ENCODE results near the gene ZNF92.
"Not testable (repeated sequence)": the region's sequence is repeated elsewhere in the genome, so short reads cannot be mapped to it uniquely, and the experiment has no call there.

Gene ZNF92

GRCh38 chr7:65373608-65374351 is at the start of gene ZNF92:
Gene ZNF92 (plus strand): TSS chr7:65373855. CDS start chr7:65373998, 143 bp downstream.
- DNase-seq (ENCODE audit: low read depth in 2 of 2) = peak; percentile 90 to 92

- DNase-seq (ENCODE audit: low read depth in 2 of 2) = no peak
Observed at GRCh38 chr7:65325793-65326432, 47.7 kb upstream of the ZNF92 start.

- no peak for DNase-seq (ENCODE audit: low read depth in 2 of 2)
Observed at GRCh38 chr7:65338346-65338745, 35.3 kb upstream of the ZNF92 start.

- DNase-seq (ENCODE audit: low read depth in 2 of 2) = no peak
Observed at GRCh38 chr7:65339257-65339656, 34.4 kb upstream of the ZNF92 start.

GRCh38 chr7:65342723-65343629 is 30.7 kb upstream of the ZNF92 start:
- DNase-seq (ENCODE audit: low read depth in 2 of 2) = no peak

- DNase-seq (ENCODE audit: low read depth in 2 of 2) = not testable (repeated sequence)
Observed at GRCh38 chr7:65344541-65344940, 29.1 kb upstream of the ZNF92 start.

- DNase-seq (ENCODE audit: low read depth in 2 of 2) = no peak
Observed at GRCh38 chr7:65354263-65354662, 19.4 kb upstream of the ZNF92 start.

GRCh38 chr7:65369843-65370242 is 3.8 kb upstream of the ZNF92 start:
- DNase-seq (ENCODE audit: low read depth in 2 of 2) = no peak

- no peak for DNase-seq (ENCODE audit: low read depth in 2 of 2)
Observed at GRCh38 chr7:65371468-65371867, 2.2 kb upstream of the ZNF92 start.

GRCh38 chr7:65379318-65379717 is 5.7 kb downstream of the ZNF92 start:
- no peak for DNase-seq (ENCODE audit: low read depth in 2 of 2)

GRCh38 chr7:65381742-65382141 is 8.1 kb downstream of the ZNF92 start:
- DNase-seq (ENCODE audit: low read depth in 2 of 2) = no peak

GRCh38 chr7:65382452-65382851 is 8.8 kb downstream of the ZNF92 start:
- DNase-seq (ENCODE audit: low read depth in 2 of 2) = no peak

- no peak for DNase-seq (ENCODE audit: low read depth in 2 of 2)
Observed at GRCh38 chr7:65387891-65388290, 14.2 kb downstream of the ZNF92 start.

- DNase-seq (ENCODE audit: low read depth in 2 of 2) = no peak
Observed at GRCh38 chr7:65390588-65390987, 16.9 kb downstream of the ZNF92 start.

GRCh38 chr7:65397730-65398142 is 24.1 kb downstream of the ZNF92 start:
- no peak for DNase-seq (ENCODE audit: low read depth in 2 of 2)

GRCh38 chr7:65398671-65399070 is 25.0 kb downstream of the ZNF92 start:
- not testable (repeated sequence) for DNase-seq (ENCODE audit: low read depth in 2 of 2)

GRCh38 chr7:65399101-65399500 is 25.4 kb downstream of the ZNF92 start:
- DNase-seq (ENCODE audit: low read depth in 2 of 2) = not testable (repeated sequence)

GRCh38 chr7:65404020-65404419 is 30.4 kb downstream of the ZNF92 start:
- no peak for DNase-seq (ENCODE audit: low read depth in 2 of 2)

- not testable (repeated sequence) for DNase-seq (ENCODE audit: low read depth in 2 of 2)
Observed at GRCh38 chr7:65406706-65407105, 33.1 kb downstream of the ZNF92 start.

GRCh38 chr7:65409363-65409762 is 35.7 kb downstream of the ZNF92 start:
- no peak for DNase-seq (ENCODE audit: low read depth in 2 of 2)

GRCh38 chr7:65411249-65411648 is 37.6 kb downstream of the ZNF92 start:
- no peak for DNase-seq (ENCODE audit: low read depth in 2 of 2)

GRCh38 chr7:65422670-65423069 is 49.0 kb downstream of the ZNF92 start:
- DNase-seq (ENCODE audit: low read depth in 2 of 2) = no peak
